Subcutaneous adipose tissue (tissue), 4 donors: ENCODE measurements around the gene PLAAT4. TPM values are rescaled to one million over a fixed set of nuclear protein-coding genes. Genes with fewer than 3 reads are reported as not detected.

ENCODE experiments used
- CTCF ChIP-seq: fragments of 450-650 bp; IDR thresholded peaks from one replicate; pipeline ENCODE4 v1.5.1; 2016; ENCODE audit warnings: low read depth, mild to moderate bottlenecking, control low read depth, antibody characterized with exemption, moderate library complexity
- total RNA-seq, 4 donors: library from RNA; depleted of rRNA; stranded (reverse); fragments of >200 nt; gene quantifications; one replicate each; pipeline ENCODE4 v1.1.0, GENCODE V29; 2016

PLAAT4 gene
- total RNA-seq, result 10 to 100 TPM in 3 of 4 donors, 1 to 10 TPM in 1; 9.9 to 21.2 (median 15.4) TPM

GRCh38 chr11:63536669-63537292, at the start of gene PLAAT4:
Gene PLAAT4 (plus strand): TSS chr11:63536808. CDS start chr11:63536869, 61 bp downstream.
- no peak for TF ChIP-seq CTCF

GRCh38 chr11:63488789-63489188, 47.8 kb upstream of the PLAAT4 start:
- TF ChIP-seq CTCF, result no peak

GRCh38 chr11:63489879-63490278, 46.7 kb upstream of the PLAAT4 start:
- TF ChIP-seq CTCF, result no peak

- no peak for TF ChIP-seq CTCF
These were observed 45.9 kb upstream of the PLAAT4 start, which contains the start of gene PLAAT5 for GRCh38 chr11:63490551-63491239. Gene PLAAT5 (minus strand): TSS chr11:63491167. CDS start chr11:63491034, 133 bp downstream.

GRCh38 chr11:63491240-63491587, 45.4 kb upstream of the PLAAT4 start:
- no peak for TF ChIP-seq CTCF

- TF ChIP-seq CTCF, result no peak
These were observed 44.8 kb upstream of the PLAAT4 start for GRCh38 chr11:63491636-63492372.

GRCh38 chr11:63492441-63492840, 44.2 kb upstream of the PLAAT4 start:
- no peak for TF ChIP-seq CTCF
